ENCODE results near the gene PPP1R13B. TPM values are rescaled to one million over a fixed set of nuclear protein-coding genes. Genes with fewer than 3 reads are reported as not detected.

The PPP1R13B gene
- total and polyA plus RNA-seq, 7 experiments from 2014 or later = 3.3 to 26.8 (median 16.9) TPM

DNA sequence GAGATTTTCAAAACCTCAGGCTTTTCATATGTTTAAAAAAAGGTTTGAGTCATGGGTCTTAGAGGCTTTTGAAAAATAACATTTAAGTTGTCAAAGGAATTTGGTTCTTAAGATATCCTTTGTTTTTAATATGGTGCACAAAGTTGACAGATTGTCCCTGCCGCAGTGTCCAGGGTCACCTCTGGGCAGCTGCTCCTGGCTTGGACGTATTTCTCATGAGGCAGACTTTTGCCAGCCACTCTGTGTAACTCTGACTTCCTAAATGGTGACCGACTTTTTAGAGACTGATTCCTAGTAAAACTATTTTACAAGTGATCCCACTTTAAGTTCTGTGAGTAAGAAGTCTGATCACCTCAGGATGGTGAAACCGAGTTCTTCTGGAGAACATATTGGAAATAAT lies 159.7 kb downstream of the PPP1R13B start:
- H3K27me3 ChIP-seq (ENCODE audit: control insufficient read depth in 2 of 2, insufficient read depth in 2 of 2, low read length in 2 of 2) = no peaks in the 10 kb centered on the region
- no peak overlapping the region for H3K27ac Mint-ChIP-seq
- peaks cover 13 to 85% (median 17%) of the 10 kb centered on the region in 3 experiments for H3K36me3 ChIP-seq (ENCODE audit: control insufficient read depth in 2 of 3, insufficient read depth in 3 of 3, low read length in 3 of 3)
- peaks cover 0 to 4% (median 0%) of the 10 kb centered on the region in 7 donors for H3K4me1 Mint-ChIP-seq
- H3K9me3 ChIP-seq (ENCODE audit: control insufficient read depth in 2 of 3, low read length in 3 of 3) = no peaks in the 10 kb centered on the region
- ChIA-PET CTCF (no interaction called here), POLR2A (interaction anchor here (1.7 kb wide), 1 partner anchor 8 kb away, joined by 3 read pairs; no protein-coding TSS in a partner anchor)
- intact Hi-C loops (cut with micrococcal nuclease) = loop anchor here in 1 of 2 donors (10.0 kb wide), 1 partner anchor 57 kb away; no protein-coding TSS in a partner anchor
- DNase-seq (no peak), ATAC-seq (no peak)
- H3K36me3 Mint-ChIP-seq = peaks cover 0 to 21% (median 6%) of the 10 kb centered on the region in 5 donors
- no peaks in the 10 kb centered on the region for H3K9me3 Mint-ChIP-seq
- no peak overlapping the region for H3K4me3 ChIP-seq (ENCODE audit: low read length)
- no peaks in the 10 kb centered on the region for H3K4me1 ChIP-seq (ENCODE audit: control insufficient read depth in 2 of 2, insufficient read depth in 2 of 2, low read length in 2 of 2)
- no peak overlapping the region for H3K4me3 Mint-ChIP-seq
- no peaks in the 10 kb centered on the region for H3K27me3 Mint-ChIP-seq
- no peak overlapping the region for H3K27ac ChIP-seq (ENCODE audit: low read depth, low read length)

DNA sequence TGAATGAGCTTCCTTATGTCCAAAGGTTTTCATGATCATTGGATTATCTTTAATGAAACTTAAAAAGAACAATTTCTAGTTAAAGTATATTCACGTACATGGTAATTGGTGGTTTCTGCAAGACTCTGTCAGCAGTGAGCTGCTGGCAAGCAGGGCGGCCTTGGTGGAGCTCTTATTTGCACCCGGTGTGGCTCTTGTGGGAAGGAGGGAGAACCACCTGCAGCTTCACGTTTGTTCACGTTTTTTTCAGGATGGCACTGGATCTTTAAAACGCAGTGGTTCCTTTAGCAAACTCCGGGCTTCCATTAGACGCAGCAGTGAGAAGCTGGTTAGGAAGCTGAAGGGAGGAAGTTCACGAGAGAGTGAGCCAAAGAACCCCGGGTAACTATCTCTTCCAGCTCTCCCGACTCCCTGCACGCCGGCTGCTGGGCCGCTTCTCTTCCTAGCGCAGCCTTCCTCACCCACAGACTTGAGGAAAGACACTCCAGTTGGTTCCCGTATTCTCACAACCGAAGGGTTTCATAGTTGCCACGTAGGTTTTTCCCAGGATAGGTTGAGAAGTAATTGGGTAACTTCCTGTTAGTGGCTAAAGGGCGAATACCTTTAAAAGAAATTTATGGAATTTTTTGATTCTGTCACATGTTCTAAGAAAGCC lies 160.4 kb downstream of the PPP1R13B start:
- Mint-ChIP-seq H3K4me1 (peaks cover 0 to 4% (median 0%) of the 10 kb centered on the region in 7 donors), H3K9me3 (no peaks in the 10 kb centered on the region), H3K4me3 (no peak overlapping the region), H3K27me3 (no peaks in the 10 kb centered on the region), H3K27ac (no peak overlapping the region), H3K36me3 (peaks cover 0 to 21% (median 6%) of the 10 kb centered on the region in 5 donors)
- no peak for ATAC-seq
- intact Hi-C loops (cut with micrococcal nuclease) = loop anchor here in 1 of 2 donors (10.0 kb wide), 1 partner anchor 58 kb away; no protein-coding TSS in a partner anchor
- CTCF ChIA-PET = no interaction called here
- Histone ChIP-seq H3K27me3 (ENCODE audit: control insufficient read depth in 2 of 2, insufficient read depth in 2 of 2, low read length in 2 of 2) (no peaks in the 10 kb centered on the region), H3K4me1 (ENCODE audit: control insufficient read depth in 2 of 2, insufficient read depth in 2 of 2, low read length in 2 of 2) (no peaks in the 10 kb centered on the region), H3K9me3 (ENCODE audit: control insufficient read depth in 2 of 3, low read length in 3 of 3) (no peaks in the 10 kb centered on the region), H3K4me3 (ENCODE audit: low read length) (no peak overlapping the region), H3K36me3 (ENCODE audit: control insufficient read depth in 2 of 3, insufficient read depth in 3 of 3, low read length in 3 of 3) (peaks cover 13 to 84% (median 17%) of the 10 kb centered on the region in 3 experiments), H3K27ac (ENCODE audit: low read depth, low read length) (no peak overlapping the region)
- POLR2A ChIA-PET = interaction anchor here (1.1 to 1.7 kb wide), 2 partner anchors 9 to 13 kb away, joined by 3 read pairs; no protein-coding TSS in a partner anchor
- no peak for DNase-seq

DNA sequence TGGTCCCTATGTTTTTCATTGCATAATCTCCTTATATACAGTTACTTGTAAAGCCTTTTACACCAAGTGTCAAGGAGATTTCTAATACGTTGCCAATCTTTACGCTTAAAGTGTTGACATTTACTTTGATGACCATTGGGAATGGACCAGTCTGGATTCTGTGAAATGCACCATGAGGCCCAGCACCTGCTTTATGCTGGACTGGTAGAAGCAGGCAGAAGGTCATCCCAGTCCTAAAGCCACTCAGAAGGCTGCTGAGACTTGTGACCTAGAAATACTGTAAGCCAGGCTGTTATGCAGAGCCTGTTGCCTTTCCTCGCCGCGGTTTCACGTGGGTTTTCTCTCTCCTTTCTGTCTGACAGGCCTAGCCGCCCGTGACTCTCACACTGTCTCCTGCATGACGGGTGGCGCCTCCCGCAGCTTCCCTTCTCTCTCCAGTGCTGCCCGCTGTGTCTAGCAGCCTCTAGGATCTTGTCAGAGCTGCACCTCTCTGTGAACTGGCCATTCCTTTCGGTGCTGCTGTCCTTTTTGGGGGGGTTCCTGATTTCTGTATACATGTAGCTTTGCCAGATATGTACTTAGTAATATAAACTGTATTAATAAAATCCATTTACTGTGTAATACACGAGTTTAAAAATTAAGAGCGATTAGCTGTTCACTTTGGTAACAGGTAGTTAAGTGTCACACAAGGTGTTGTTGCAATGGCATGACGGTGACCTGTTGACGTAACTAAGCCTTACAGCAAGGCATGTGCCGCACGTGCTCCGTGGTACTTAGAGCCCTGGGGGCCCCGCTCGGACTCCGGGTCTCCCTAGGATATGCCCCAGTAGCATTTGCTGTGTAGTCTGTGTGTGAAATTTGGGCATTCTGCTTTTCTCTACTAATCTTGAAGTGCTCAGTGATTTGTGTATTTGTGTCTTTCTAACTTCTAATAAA lies 161.8 kb downstream of the PPP1R13B start:
- DNase-seq (no peak), ATAC-seq (no peak)
- ChIA-PET POLR2A (interaction anchor here (1.1 kb wide), 1 partner anchor 14 kb away, joined by 3 read pairs; no protein-coding TSS in a partner anchor), CTCF (no interaction called here)
- Mint-ChIP-seq H3K27ac (no peak overlapping the region), H3K27me3 (no peaks in the 10 kb centered on the region), H3K4me1 (peaks cover 0 to 4% (median 0%) of the 10 kb centered on the region in 7 donors), H3K36me3 (peaks cover 0 to 28% (median 9%) of the 10 kb centered on the region in 5 donors), H3K4me3 (no peak overlapping the region), H3K9me3 (no peaks in the 10 kb centered on the region)
- H3K36me3 ChIP-seq (ENCODE audit: control insufficient read depth in 2 of 3, insufficient read depth in 3 of 3, low read length in 3 of 3) = peaks cover 17 to 91% (median 24%) of the 10 kb centered on the region in 3 experiments
- H3K4me1 ChIP-seq (ENCODE audit: control insufficient read depth in 2 of 2, insufficient read depth in 2 of 2, low read length in 2 of 2) = no peaks in the 10 kb centered on the region
- no peaks in the 10 kb centered on the region for H3K9me3 ChIP-seq (ENCODE audit: control insufficient read depth in 2 of 3, low read length in 3 of 3)
- intact Hi-C loops (cut with micrococcal nuclease) = loop anchor here in 1 of 2 donors (10.0 kb wide), 1 partner anchor 59 kb away; no protein-coding TSS in a partner anchor
- no peak overlapping the region for H3K4me3 ChIP-seq (ENCODE audit: low read length)
- H3K27me3 ChIP-seq (ENCODE audit: control insufficient read depth in 2 of 2, insufficient read depth in 2 of 2, low read length in 2 of 2) = no peaks in the 10 kb centered on the region
- H3K27ac ChIP-seq (ENCODE audit: low read depth, low read length) = no peak overlapping the region

DNA sequence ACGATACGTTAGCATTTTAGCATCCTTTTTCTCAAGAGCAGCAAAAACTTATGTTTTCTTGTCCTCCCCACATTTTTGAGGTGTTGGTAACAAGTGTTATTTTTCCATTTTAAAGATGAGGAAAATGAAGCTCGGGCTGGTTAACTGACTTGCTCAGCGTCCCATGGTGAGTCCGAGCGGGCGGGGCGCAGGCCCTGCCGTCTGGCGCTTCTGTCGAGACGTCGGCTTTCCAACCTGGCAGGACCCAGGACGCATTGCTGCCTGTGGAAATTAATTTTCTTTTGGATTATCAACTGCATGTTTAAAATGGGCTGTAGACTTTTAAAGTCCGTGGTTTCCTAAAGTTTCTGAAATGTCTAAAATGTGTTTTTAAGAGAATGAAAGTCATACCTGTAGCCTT lies 162.5 kb downstream of the PPP1R13B start:
- DNase-seq = no peak
- H3K36me3 Mint-ChIP-seq = peaks cover 0 to 34% (median 9%) of the 10 kb centered on the region in 5 donors
- H3K4me1 ChIP-seq (ENCODE audit: control insufficient read depth in 2 of 2, insufficient read depth in 2 of 2, low read length in 2 of 2) = no peaks in the 10 kb centered on the region
- H3K27me3 Mint-ChIP-seq = no peaks in the 10 kb centered on the region
- ATAC-seq = no peak
- ChIA-PET POLR2A (no interaction called here), CTCF (no interaction called here)
- H3K4me3 ChIP-seq (ENCODE audit: low read length) = no peak overlapping the region
- H3K4me3 Mint-ChIP-seq = no peak overlapping the region
- no peak overlapping the region for H3K27ac ChIP-seq (ENCODE audit: low read depth, low read length)
- H3K36me3 ChIP-seq (ENCODE audit: control insufficient read depth in 2 of 3, insufficient read depth in 3 of 3, low read length in 3 of 3) = peaks cover 18 to 92% (median 28%) of the 10 kb centered on the region in 3 experiments
- no peaks in the 10 kb centered on the region for H3K9me3 Mint-ChIP-seq
- H3K27ac Mint-ChIP-seq = no peak overlapping the region
- H3K9me3 ChIP-seq (ENCODE audit: control insufficient read depth in 2 of 3, low read length in 3 of 3) = no peaks in the 10 kb centered on the region
- intact Hi-C loops (cut with micrococcal nuclease) = loop anchor here in 1 of 2 donors (10.0 kb wide), 1 partner anchor 60 kb away; no protein-coding TSS in a partner anchor
- H3K27me3 ChIP-seq (ENCODE audit: control insufficient read depth in 2 of 2, insufficient read depth in 2 of 2, low read length in 2 of 2) = no peaks in the 10 kb centered on the region
- H3K4me1 Mint-ChIP-seq = peaks cover 0 to 4% (median 0%) of the 10 kb centered on the region in 7 donors

DNA sequence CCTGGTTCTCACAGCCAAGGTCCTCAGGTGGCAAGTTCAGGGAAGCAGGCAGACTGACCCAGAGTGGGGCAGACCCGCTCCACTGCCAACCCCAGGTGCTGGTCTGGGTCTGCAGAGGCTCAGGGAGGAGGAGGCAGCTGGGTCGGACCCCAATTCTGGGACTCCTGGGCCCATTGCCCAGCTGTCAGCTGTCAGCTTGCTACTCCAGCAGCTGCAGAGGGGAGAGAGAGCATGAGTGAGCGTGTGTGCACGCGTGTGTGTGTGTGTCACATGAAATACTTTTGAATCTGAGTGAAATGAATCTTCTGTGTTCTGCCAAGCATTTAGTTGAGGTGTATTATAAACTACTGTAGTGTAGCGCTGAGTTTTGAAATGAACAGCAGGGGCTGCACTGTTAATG lies 162.9 kb downstream of the PPP1R13B start:
- Histone ChIP-seq H3K4me3 (ENCODE audit: low read length) (no peak overlapping the region), H3K36me3 (ENCODE audit: control insufficient read depth in 2 of 3, insufficient read depth in 3 of 3, low read length in 3 of 3) (peaks cover 21 to 92% (median 29%) of the 10 kb centered on the region in 3 experiments), H3K27ac (ENCODE audit: low read depth, low read length) (no peak overlapping the region), H3K27me3 (ENCODE audit: control insufficient read depth in 2 of 2, insufficient read depth in 2 of 2, low read length in 2 of 2) (no peaks in the 10 kb centered on the region), H3K9me3 (ENCODE audit: control insufficient read depth in 2 of 3, low read length in 3 of 3) (no peaks in the 10 kb centered on the region), H3K4me1 (ENCODE audit: control insufficient read depth in 2 of 2, insufficient read depth in 2 of 2, low read length in 2 of 2) (no peaks in the 10 kb centered on the region)
- H3K4me1 Mint-ChIP-seq = peaks cover 0 to 2% (median 0%) of the 10 kb centered on the region in 7 donors
- ChIA-PET POLR2A (no interaction called here), CTCF (no interaction called here)
- intact Hi-C loops (cut with micrococcal nuclease) = loop anchor here in 1 of 2 donors (10.0 kb wide), 1 partner anchor 60 kb away; no protein-coding TSS in a partner anchor
- ATAC-seq = no peak
- no peak for DNase-seq
- no peak overlapping the region for H3K27ac Mint-ChIP-seq
- no peaks in the 10 kb centered on the region for H3K9me3 Mint-ChIP-seq
- H3K4me3 Mint-ChIP-seq = no peak overlapping the region
- H3K27me3 Mint-ChIP-seq = no peaks in the 10 kb centered on the region
- peaks cover 0 to 35% (median 12%) of the 10 kb centered on the region in 5 donors for H3K36me3 Mint-ChIP-seq

Measured in naive thymus-derived CD4-positive, alpha-beta T cell (primary cell).